Parietal lobe (tissue), 2 donors: ENCODE results near the gene ANXA4. TPM values are rescaled to one million over a fixed set of nuclear protein-coding genes. Genes with fewer than 3 reads are reported as not detected.

Source experiments
- small RNA-seq: library from RNA; depleted of rRNA; stranded (forward); fragments of <200 nt; gene quantifications from one replicate; pipeline ENCODE3, GENCODE V24; 2014; ENCODE audit warnings: low replicate concordance
- total RNA-seq: library from RNA; depleted of rRNA; stranded (reverse); fragments of >200 nt; gene quantifications from one replicate; pipeline ENCODE4 v1.2.3, GENCODE V29; 2014

ANXA4 gene
- 6.6 TPM for total RNA-seq

DNA sequence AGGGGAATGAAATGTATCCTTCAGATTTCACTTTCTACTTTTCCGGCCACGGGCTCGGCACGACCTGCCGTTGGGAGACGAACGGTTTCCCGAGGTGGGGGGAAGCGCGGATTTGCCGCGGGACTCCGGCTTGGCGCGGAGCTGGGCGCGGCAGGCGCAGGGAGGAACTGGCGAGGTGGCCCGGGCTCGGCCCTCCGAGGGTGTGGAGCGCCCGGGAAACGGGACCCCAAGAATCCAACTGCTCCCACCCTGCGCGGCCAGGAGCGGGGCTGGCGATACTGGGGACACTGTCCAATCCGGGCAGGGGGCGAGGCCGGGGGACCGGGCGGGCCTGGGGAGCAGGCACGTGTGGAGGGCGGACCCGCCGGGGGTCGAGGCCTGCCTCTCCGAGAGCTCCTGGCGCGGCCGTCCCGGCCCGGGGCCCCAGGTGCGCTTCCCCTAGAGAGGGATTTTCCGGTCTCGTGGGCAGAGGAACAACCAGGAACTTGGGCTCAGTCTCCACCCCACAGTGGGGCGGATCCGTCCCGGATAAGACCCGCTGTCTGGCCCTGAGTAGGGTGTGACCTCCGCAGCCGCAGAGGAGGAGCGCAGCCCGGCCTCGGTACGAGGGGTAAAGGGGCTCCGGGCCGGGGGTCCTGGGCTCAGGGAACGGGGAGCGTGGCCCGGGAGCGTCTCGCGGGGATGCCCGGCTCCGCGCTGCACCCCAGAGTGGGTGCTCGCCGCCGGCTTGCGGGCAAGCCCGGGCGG is at the start of gene ANXA4:
ANXA4 (plus strand) TSS at position 560 of the 747 bp plus-strand sequence. CDS start 39,432 bp downstream, outside the sequence.

DNA sequence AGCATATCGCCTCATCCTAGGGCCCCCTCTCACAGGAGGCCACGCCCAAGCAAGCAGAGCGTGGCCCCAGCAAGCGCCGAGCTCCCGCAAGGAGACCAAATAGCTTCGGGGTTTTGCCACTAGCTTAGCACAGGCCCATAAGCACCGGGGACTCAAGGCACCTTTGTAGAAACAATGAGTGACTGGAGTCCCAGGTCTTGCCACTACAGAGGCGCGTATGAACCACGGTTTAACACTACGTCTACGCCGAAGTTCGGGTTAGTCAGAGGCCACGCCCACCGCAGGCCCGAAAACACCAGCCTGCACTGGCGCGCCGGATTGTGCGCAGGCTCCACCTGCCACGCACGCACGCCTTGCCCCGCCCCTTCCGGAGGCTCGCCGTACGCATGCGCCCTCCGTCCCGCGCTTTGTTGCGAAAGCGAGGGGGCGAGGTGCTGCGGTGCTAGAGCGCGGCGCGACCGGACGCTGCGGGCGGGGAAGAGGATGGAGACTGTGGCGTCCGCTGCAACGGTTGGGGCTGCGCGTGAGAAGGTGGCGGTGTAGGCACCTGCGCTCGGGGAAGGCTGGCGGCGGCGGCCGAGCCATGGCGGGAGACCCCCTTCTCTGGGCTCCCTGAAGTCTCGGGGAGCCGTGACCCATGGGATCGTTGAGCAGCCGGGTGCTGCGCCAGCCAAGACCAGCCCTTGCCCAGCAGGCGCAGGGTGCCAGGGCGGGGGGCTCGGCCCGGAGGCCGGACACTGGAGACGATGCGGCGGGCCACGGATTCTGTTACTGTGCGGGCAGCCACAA is 87.5 kb downstream of the ANXA4 start, which contains the start of gene GMCL1:
GMCL1 (plus strand) TSS at position 405 of the 789 bp plus-strand sequence; CDS start at position 638, 233 bp downstream.

Small RNAs within 50 kb of the gene (small RNA-seq; reads per million reads assigned to genes)
- not detected for gene RPL23AP92

Other genes starting within 250 kb of the ANXA4 start
- 86.4 TPM for gene AAK1, start 98.4 kb upstream of the ANXA4 start, total RNA-seq
- 25.4 TPM for gene GMCL1, start 87.5 kb downstream of the ANXA4 start, total RNA-seq
- gene SNRNP27, start 151.8 kb downstream of the ANXA4 start, total RNA-seq: 58.2 TPM
- 11.3 TPM for gene MXD1, start 173.0 kb downstream of the ANXA4 start, total RNA-seq
- 8.8 TPM for gene ASPRV1, start 219.5 kb downstream of the ANXA4 start, total RNA-seq